Ecto neural progenitor cell (in vitro differentiated cells): ENCODE measurements around the gene EPDR1.

Experiments
- DNase-seq: peaks from one replicate; pipeline ENCODE4 v3.0.0-alpha.2; 2018; ENCODE audit warnings: low spot score

Gene EPDR1

DNA sequence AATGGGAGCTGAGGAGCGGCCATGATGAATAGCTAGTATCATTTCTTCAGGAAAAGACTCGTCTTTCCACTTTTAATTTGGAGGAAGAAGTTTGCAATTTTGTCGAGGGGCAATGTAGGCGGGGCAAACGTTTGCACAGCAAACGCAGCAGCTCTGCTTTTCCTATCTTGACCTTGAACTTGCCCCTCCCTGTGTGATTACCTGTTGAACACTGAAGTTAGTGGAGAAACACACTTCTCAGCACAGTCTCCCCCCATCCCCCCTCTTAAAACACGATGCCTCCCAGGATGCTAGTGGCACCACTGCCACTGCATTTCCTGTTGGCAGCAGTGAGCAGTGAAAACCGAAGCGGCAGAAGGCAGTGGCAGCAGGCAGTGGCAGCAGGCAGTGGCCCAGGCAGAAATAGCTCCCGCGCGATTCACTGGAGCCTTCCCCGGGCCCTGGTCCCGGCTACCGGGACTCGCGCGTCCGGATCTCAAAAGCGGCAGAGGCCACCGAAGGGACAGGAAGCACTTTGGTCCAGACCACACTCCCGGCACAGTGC, at the start of gene EPDR1:
TSS of gene EPDR1 (plus strand) at position 336 of the 544 bp plus-strand sequence. CDS start 300 bp downstream, outside the sequence.
- no peak for DNase-seq

- DNase-seq, result no peak
Measured at GRCh38 chr7:37882086-37882485, 38.4 kb upstream of the EPDR1 start.

GRCh38 chr7:37893359-37893758, 27.1 kb upstream of the EPDR1 start:
- DNase-seq, result no peak

DNA sequence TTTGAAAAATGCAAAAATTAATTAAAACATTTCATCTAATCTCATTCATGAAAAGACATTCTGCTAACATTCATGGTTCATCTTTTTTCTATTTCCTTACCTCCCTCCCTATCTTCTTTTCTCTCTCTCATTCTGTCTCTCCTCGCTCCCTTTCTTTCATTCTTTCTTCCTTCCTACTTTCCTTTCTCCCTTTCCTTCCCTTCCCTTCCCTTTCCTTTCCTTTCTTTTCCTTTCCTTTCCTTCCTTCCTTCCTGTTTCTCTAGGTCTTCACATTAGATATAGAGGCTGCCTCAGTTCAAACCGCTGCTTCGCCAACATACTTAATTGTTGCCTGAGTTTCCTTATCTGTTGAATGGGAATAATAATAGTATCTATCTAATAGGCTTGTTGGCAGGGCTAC, 25.8 kb upstream of the EPDR1 start:
- no peak for DNase-seq

DNA sequence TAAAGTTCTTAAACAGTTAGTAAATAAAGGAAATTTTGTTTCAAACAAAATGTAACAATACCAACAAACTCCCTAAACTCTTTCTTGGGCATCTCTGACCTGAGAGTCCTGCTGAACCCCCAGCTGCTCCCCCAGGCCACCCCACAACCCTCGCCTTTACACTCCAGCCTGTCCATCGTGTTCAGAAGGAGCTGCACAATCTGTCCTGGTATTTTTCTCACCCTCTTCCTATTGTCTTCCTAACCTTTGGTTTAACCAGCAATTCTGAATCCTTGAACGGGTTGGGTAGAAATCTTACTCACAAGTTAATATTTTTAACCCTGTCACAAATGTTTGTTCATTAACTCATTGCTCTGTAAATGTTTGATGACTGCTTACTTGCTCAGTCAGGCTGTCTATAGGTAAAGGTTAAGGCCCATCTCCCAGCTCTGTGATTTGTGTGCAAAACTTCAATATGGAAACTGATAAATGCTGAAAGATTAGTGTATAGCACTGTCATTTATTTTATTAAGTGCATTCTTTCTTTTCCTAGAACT, 20.7 kb upstream of the EPDR1 start:
- DNase-seq, result no peak

DNA sequence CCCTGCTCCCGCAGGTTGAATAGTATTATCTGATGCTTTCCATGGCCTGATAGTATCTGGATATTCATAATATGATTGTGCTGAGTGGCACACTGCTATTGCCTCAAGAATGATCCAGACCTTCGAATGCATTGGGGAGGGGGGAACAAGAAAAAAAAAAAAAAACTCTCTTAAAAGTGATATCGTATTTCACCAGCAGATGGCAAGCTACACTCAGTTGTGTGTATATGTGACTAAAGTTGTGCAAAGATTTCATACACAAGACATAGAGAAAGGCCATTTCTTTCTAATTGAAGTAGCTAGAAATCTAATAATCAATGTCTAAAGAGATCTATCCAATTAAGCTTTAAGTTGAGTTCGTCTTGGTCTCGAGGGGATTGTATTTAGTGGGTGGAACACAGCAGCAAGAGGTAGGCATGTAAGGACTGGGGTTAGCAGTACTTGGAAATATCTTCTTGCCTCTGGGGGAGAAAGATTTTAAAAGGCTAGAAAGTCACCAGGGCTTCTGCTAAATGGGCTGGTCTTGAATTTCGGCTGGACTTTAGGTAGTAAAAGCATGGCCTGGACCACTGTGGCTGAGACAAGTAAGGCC, 19.1 kb upstream of the EPDR1 start:
- no peak for DNase-seq

DNA sequence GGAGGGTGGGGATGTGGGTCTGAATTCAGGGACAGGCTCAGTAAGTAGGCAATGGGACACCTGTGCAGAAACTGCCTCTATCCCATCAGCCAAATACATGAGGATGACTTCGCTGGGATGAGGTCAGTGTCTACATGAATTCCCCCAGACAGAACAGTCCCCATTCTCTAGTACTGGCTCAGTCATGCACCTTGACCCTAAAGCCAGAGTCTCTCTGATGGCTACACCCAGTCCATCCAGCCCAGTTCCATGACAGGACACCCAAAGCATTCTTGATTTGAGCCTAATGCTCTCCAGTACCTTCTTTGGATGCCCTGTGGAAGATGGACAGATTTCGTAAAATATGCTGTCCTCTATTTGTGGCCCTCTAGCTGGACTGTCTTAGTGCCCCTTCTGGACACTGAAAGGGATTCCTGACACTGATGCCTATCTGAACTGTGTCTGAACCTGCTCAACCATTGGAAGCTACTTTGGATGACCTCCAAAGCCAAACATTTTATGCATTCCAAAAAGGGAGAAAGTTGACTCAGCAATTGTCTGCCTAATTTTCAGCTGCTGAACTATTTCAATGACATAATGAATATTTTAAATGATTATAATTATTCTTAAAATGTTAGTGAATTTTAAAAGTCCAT, 18.4 kb upstream of the EPDR1 start:
- DNase-seq, result no peak

DNA sequence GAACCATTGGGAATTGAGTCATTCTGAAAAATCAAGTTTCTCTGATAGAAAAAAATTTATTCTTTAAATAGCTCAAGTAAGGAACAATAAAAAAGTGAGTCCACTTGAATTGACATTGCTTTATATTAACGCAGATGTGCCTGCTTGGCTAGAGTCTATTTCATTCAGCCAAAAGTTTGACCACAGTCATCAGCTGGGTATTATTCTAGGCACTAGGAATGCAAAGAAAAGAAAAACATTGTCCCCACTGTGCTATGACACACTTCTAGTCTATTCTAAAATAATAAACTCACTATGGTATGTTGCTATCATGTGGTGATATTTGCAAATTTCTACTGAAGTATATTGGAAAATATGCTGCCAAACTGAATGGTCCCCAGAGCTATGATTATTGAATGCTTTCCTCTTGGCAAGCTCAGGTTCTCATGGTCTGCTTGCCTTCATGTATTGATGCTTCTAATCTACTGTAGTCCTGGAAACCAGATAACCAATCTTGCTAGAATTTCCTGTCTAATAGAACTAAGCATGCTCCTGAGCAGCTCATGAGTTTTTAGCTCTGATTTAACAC, 12.1 kb upstream of the EPDR1 start:
- no peak for DNase-seq

DNA sequence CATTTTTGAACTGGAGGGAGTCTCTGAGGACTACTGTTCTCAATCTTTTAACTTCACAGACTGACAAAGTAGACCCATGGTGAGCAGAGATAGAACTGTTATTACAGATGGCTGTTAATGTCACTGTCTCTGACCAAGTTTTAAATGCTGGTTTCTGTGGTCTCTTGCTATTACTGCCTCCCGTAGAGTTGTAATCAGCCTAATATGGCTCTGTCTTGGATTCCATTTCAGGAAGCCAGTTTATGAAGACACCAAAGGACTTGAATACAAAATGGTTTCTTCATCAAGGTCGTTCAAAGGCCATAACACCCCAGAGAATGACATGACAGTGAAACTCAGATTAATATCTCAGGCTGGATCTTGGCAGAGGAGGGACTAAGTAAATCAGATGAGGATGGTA, 7.7 kb upstream of the EPDR1 start:
- DNase-seq, result no peak

DNA sequence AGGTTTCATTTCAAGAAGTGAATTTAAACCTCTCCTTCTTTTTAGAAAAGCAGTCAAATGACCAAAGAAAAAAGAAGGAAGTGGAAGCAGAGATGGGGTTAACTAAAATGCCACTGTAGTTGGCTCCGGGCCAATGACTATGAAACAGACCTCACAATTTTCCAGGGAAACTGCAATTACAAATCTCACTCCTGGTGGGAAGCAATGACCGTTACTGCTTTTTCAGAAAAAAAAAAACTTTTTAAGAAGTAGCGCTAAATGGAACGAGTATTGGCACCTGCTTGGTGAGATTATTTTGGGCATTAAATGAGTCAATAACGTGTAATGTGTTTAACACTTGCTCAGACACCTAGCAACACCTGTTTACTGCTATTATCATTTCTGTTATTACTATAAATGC, 5.0 kb upstream of the EPDR1 start:
- no peak for DNase-seq

- peak; percentile 52 for DNase-seq
Measured at GRCh38 chr7:37916017-37916672, 4.3 kb upstream of the EPDR1 start.

GRCh38 chr7:37916673-37917660, 3.5 kb upstream of the EPDR1 start, which contains the start of gene SFRP4:
Gene SFRP4 (minus strand): TSS chr7:37916817. CDS start chr7:37916537, 280 bp downstream.
- DNase-seq, result peak; percentile 71

DNA sequence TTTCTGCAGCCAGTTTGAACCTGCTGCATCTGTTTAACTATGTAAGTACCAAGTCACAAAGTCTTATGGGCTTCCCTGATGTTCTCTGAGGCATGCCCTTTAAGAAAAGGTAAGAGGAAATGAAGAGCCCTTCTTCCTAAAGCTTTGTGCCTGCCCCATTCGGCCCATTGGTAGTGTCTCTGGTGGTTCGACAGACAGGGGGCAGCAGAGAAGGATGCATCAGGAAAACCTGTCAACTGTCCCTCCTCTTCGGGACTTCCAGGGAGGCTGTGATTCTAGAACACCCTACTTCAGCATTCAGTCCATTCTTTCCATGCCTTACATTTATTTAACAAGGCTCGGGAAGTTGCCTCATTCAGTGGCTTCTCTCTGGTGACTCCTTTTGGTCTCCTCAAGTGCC, 1.9 kb upstream of the EPDR1 start:
- DNase-seq, result no peak

DNA sequence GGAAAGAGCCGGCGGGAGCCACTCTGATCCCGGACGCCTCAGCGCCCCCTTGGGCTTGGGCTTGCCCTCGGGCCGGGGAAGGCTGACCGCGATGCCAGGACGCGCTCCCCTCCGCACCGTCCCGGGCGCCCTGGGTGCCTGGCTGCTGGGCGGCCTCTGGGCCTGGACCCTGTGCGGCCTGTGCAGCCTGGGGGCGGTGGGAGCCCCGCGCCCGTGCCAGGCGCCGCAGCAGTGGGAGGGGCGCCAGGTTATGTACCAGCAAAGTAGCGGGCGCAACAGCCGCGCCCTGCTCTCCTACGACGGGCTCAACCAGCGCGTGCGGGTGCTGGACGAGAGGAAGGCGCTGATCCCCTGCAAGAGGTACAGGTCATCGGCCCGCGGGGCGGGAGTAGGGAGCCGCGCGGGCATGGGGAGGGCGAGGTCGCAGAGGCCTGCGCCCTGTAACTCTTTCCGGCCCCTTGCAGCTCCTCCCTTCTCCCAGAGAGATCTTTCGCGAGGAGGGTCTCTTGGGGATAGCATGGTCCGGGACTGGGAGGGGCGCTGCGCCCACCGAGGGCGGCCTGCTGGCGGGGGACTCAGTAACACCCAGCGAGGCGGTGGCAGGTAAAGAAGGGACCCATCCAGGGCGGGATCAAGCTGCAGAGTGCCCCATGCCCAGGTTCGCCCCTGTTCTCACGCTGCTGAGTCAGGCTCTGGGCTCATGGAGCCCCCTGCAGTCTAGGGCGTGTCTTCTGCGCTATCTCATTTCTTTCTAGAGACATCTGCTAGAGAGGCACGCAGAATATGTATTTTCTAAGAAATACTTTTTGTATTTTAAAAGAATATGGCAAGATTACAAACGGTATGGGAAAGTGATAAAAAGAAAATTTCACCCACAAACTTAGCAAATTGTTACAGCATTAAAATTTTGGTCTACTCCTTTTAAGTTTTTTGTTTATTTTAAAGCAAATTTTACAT, 687 bp downstream of the EPDR1 start:
- DNase-seq, result peak; percentile 82

DNA sequence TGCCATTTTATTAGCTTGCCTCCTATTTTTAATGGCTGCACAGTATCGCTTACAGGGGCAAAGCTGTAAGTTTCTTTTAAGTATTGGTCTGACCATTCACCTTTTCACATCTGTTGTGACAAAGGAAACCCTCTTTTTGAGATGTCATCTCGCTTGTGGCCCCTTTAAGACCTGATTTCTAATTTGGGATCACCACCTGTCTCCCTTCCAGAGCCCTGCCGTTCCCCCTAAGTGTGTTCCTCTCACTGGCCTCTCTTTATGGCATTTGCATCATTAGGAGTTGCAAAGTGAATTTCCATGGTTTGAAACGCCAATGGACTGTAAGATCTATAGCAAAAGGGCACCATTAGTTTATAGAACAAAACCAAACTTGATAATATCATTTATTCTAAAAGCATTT, 1.4 kb downstream of the EPDR1 start:
- DNase-seq, result no peak

- no peak for DNase-seq
Measured at GRCh38 chr7:37923996-37924395, 3.6 kb downstream of the EPDR1 start.

- no peak for DNase-seq
Measured at GRCh38 chr7:37924491-37925041, 4.1 kb downstream of the EPDR1 start.

DNA sequence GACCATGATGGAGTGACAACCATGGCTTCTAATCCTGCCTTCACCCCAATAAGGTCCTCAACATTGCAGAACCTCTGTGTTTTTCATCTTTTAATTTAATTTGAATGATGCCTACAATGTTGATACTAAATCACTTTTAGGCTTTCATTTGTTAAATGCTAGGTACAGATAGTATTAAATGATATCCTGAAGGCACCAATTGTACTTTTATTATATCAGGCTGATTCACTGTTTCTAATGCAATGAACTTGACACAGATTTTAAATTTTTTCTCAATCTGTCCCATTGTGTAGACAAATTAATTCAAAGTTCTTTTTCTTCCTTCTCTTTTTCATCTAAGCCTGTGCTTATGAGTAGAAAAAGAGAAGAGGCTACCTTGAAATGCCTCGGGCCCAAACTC, 5.2 kb downstream of the EPDR1 start:
- no peak for DNase-seq

DNA sequence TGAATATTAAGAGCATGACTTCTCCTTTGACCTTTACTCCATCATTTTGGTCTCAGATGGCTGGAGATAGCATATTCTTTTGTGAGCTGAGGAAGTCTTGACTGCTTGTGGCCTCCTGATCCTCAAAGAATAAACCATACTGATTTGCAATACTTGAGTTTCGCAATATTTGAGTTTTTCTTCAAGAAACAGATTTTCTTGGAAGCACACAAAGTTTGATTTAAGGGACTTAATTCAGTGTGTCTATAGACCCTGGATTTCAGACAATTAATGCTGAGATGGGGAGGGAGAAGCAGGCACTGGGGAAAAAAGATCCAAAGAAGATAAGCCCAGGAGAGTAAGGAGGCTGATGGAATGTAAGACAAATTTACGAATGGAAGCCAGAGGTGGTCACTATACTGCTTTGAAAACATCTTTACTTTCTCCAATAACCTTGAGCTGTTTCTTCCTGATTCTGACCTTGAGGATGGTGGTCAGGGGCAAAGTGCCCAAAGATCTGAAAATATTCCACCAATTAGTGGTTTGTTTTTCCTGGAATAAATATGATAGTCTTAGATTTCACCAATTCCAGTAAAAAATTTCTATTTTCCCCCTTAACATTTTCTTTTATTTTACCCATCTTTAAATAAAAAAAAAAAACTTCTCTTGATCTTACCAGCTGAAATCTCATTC, 7.5 kb downstream of the EPDR1 start:
- DNase-seq, result no peak
